Neural progenitor cell (in vitro differentiated cells): ENCODE measurements around the gene ZNF547.

ENCODE experiments used
- CTCF ChIP-seq: fragments of 200-600 bp; sonication (generic); IDR thresholded peaks from 2 replicates; pipeline ENCODE4 v1.5.1; 2017; ENCODE audit warnings: antibody characterized with exemption, mild to moderate bottlenecking
- EZH2 ChIP-seq: fragments of 200-600 bp; sonication (generic); IDR thresholded peaks from 2 replicates; pipeline ENCODE4 v1.6.1; 2017; ENCODE audit warnings: antibody characterized with exemption, mild to moderate bottlenecking, moderate library complexity
- EZH2phosphoT487 ChIP-seq: fragments of 200-600 bp; sonication (generic); IDR thresholded peaks from 2 replicates; pipeline ENCODE4 v1.6.1; 2017; ENCODE audit warnings: antibody characterized with exemption

GRCh38 chr19:57403737-57404563, 40.6 kb downstream of the ZNF547 start:
- no peak for TF ChIP-seq CTCF
- no peak for TF ChIP-seq EZH2
- TF ChIP-seq EZH2phosphoT487, result no peak
